Neural cell (in vitro differentiated cells): ENCODE results near the gene THAP2. TPM values are rescaled to one million over a fixed set of nuclear protein-coding genes. Genes with fewer than 3 reads are reported as not detected.

Experiments used
- H2AFZ ChIP-seq: fragments of 200-600, 300-800 bp; sonication (generic), shearing (Covaris generic); 2 replicates; pipeline ENCODE4 v1.6.0; 2014; ENCODE audit warnings: low read depth, mild to moderate bottlenecking, antibody characterized with exemption, low read length, moderate library complexity
- H3F3A ChIP-seq: fragments of 200-600 bp; shearing (Covaris generic); 2 replicates; pipeline ENCODE4 v1.6.1; 2016; ENCODE audit warnings: mild to moderate bottlenecking, moderate library complexity, mixed read lengths, antibody characterized with exemption, low read length; ENCODE audit not compliant: insufficient read depth, poor library complexity, severe bottlenecking
- H3K27ac ChIP-seq: fragments of 200-600, 300-800 bp; sonication (generic), shearing (Covaris generic); 2 replicates; pipeline ENCODE4 v1.5.1; 2014; ENCODE audit warnings: mild to moderate bottlenecking, low read length, moderate library complexity
- H3K27me3 ChIP-seq: fragments of 300-800, 200-600 bp; sonication (generic), shearing (Covaris generic); 2 replicates; pipeline ENCODE4 v1.6.0; 2014; ENCODE audit warnings: mild to moderate bottlenecking, low read depth, low read length, moderate library complexity; ENCODE audit not compliant: insufficient read depth
- H3K36me3 ChIP-seq: fragments of 300-800, 200-600 bp; sonication (generic), shearing (Covaris generic); 2 replicates; pipeline ENCODE4 v1.5.1; 2014; ENCODE audit warnings: mild to moderate bottlenecking, antibody characterized with exemption, low read length, moderate library complexity; ENCODE audit not compliant: insufficient read depth
- H3K4me2 ChIP-seq: fragments of 300-800, 200-600 bp; sonication (generic), shearing (Covaris generic); 2 replicates; pipeline ENCODE4 v1.6.0; 2014; ENCODE audit warnings: mild to moderate bottlenecking, low read length
- H3K4me3 ChIP-seq: fragments of 300-800, 200-600 bp; sonication (generic), shearing (Covaris generic); 2 replicates; pipeline ENCODE4 v1.5.1; 2014; ENCODE audit warnings: mild to moderate bottlenecking, low read length, moderate library complexity
- H3K79me2 ChIP-seq: fragments of 200-600 bp; shearing (Covaris generic); replicated peaks from 2 replicates; pipeline ENCODE4 v1.6.0; 2014; ENCODE audit warnings: mild to moderate bottlenecking, low read length, moderate library complexity; ENCODE audit not compliant: insufficient read depth
- H3K9ac ChIP-seq: fragments of 300-800, 200-600 bp; sonication (generic), shearing (Covaris generic); 2 replicates; pipeline ENCODE4 v1.6.1; 2016; ENCODE audit warnings: mild to moderate bottlenecking, low read length, mixed read lengths
- H3K9me2 ChIP-seq: fragments of 200-600 bp; shearing (Covaris generic); 2 replicates; pipeline ENCODE4 v1.6.1; 2016; ENCODE audit warnings: mild to moderate bottlenecking, low read length, mixed read lengths; ENCODE audit not compliant: insufficient read depth
- H3K9me3 ChIP-seq: fragments of 200-600, 300-800 bp; sonication (generic), shearing (Covaris generic); 2 replicates; pipeline ENCODE4 v1.6.1; 2016; ENCODE audit warnings: mild to moderate bottlenecking, mixed run types, low read length, moderate library complexity, mixed read lengths
- H4K20me1 ChIP-seq: fragments of 200-600 bp; shearing (Covaris generic); 2 replicates; pipeline ENCODE4 v1.6.1; 2016; ENCODE audit warnings: mild to moderate bottlenecking, mixed run types; ENCODE audit not compliant: insufficient read depth
- EP300 ChIP-seq: fragments of 450-650 bp; conservative IDR thresholded peaks from 2 replicates; pipeline ENCODE4 v1.6.1; 2014; ENCODE audit warnings: antibody characterized with exemption, mild to moderate bottlenecking, moderate library complexity; ENCODE audit not compliant: poor library complexity, severe bottlenecking
- EZH2 ChIP-seq: fragments of 200-600, 300-800 bp; shearing (Covaris generic), sonication (generic); IDR thresholded peaks from 2 replicates; pipeline ENCODE4 v1.6.1; 2014; ENCODE audit warnings: antibody characterized with exemption, low read length, borderline replicate concordance, mild to moderate bottlenecking; ENCODE audit not compliant: insufficient read depth, poor library complexity, severe bottlenecking
- MXI1 ChIP-seq: fragments of 450-650 bp; conservative IDR thresholded peaks from 2 replicates; pipeline ENCODE4 v1.6.1; 2014; ENCODE audit warnings: antibody characterized with exemption, mild to moderate bottlenecking; ENCODE audit not compliant: poor library complexity, severe bottlenecking
- POLR2AphosphoS5 ChIP-seq: IDR thresholded peaks from 2 replicates; pipeline ENCODE4 v1.6.1; 2012
- RAD21 ChIP-seq: fragments of 450-650 bp; conservative IDR thresholded peaks from 2 replicates; pipeline ENCODE4 v1.6.1; 2014; ENCODE audit warnings: antibody characterized with exemption, mild to moderate bottlenecking, moderate library complexity
- SMC3 ChIP-seq: fragments of 450-650 bp; conservative IDR thresholded peaks from 2 replicates; pipeline ENCODE4 v1.6.1; 2014; ENCODE audit warnings: antibody characterized with exemption, mild to moderate bottlenecking, moderate library complexity; ENCODE audit not compliant: poor library complexity
- TAF1 ChIP-seq: IDR thresholded peaks from 2 replicates; pipeline ENCODE4 v1.6.1; 2012; ENCODE audit warnings: low read depth
- polyA plus RNA-seq: library from polyadenylated mRNA; depleted of rRNA; stranded (reverse); fragments of >200 nt; gene quantifications from 2 replicates; pipeline ENCODE4 v1.2.3, GENCODE V29; 2014
- TF ChIP-seq, protein P1 (sequence below): IDR thresholded peaks from 2 replicates; pipeline ENCODE4 v1.6.1; 2012; ENCODE audit warnings: borderline replicate concordance
- TF ChIP-seq, protein P2 (sequence below): fragments of 450-650 bp; IDR thresholded peaks from 2 replicates; pipeline ENCODE4 v1.5.1; 2014; ENCODE audit warnings: antibody characterized with exemption, mild to moderate bottlenecking, moderate library complexity; ENCODE audit not compliant: poor library complexity, severe bottlenecking

Gene THAP2
- polyA plus RNA-seq, 1 donor from 2014 or later: 15.5 TPM

DNA sequence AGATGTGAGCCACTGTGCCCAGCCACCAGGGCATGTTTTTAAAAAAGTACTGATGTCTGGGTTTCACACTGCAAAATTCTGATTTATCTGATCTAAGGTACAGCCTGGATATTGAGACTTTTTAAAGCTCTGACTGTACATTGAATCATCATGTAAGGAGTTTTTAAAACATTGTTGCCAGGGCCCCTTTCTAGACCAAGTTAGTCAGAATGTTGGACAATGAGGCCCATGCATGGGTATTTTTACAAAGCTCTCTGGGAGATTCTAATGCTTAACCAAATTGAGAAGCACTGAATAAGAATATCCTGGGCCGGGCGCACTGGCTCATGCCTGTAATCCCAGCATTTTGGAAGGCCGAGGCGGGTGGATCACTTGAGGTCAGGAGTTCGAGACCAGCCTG is 38.5 kb downstream of the THAP2 start:
- Histone ChIP-seq H2AFZ (no peak overlapping the region), H3K27me3 (no peaks in the 10 kb centered on the region), H3K9me2 (no peaks in the 10 kb centered on the region), H3K9ac (no peak overlapping the region), H3K4me3 (no peak overlapping the region), H3K27ac (no peak overlapping the region), H3K4me2 (no peak overlapping the region), H3K36me3 (no peaks in the 10 kb centered on the region), H3K9me3 (no peaks in the 10 kb centered on the region), H3K79me2 (no peaks in the 10 kb centered on the region), H4K20me1 (no peaks in the 10 kb centered on the region), H3F3A (no peaks in the 10 kb centered on the region)
- TF ChIP-seq EZH2 (no peak), RAD21 (no peak), TAF1 (no peak), SMC3 (no peak), EP300 (no peak), MXI1 (no peak), POLR2AphosphoS5 (no peak)
- TF ChIP-seq, protein P1, sequence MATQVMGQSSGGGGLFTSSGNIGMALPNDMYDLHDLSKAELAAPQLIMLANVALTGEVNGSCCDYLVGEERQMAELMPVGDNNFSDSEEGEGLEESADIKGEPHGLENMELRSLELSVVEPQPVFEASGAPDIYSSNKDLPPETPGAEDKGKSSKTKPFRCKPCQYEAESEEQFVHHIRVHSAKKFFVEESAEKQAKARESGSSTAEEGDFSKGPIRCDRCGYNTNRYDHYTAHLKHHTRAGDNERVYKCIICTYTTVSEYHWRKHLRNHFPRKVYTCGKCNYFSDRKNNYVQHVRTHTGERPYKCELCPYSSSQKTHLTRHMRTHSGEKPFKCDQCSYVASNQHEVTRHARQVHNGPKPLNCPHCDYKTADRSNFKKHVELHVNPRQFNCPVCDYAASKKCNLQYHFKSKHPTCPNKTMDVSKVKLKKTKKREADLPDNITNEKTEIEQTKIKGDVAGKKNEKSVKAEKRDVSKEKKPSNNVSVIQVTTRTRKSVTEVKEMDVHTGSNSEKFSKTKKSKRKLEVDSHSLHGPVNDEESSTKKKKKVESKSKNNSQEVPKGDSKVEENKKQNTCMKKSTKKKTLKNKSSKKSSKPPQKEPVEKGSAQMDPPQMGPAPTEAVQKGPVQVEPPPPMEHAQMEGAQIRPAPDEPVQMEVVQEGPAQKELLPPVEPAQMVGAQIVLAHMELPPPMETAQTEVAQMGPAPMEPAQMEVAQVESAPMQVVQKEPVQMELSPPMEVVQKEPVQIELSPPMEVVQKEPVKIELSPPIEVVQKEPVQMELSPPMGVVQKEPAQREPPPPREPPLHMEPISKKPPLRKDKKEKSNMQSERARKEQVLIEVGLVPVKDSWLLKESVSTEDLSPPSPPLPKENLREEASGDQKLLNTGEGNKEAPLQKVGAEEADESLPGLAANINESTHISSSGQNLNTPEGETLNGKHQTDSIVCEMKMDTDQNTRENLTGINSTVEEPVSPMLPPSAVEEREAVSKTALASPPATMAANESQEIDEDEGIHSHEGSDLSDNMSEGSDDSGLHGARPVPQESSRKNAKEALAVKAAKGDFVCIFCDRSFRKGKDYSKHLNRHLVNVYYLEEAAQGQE: no peak
- TF ChIP-seq, protein P2, sequence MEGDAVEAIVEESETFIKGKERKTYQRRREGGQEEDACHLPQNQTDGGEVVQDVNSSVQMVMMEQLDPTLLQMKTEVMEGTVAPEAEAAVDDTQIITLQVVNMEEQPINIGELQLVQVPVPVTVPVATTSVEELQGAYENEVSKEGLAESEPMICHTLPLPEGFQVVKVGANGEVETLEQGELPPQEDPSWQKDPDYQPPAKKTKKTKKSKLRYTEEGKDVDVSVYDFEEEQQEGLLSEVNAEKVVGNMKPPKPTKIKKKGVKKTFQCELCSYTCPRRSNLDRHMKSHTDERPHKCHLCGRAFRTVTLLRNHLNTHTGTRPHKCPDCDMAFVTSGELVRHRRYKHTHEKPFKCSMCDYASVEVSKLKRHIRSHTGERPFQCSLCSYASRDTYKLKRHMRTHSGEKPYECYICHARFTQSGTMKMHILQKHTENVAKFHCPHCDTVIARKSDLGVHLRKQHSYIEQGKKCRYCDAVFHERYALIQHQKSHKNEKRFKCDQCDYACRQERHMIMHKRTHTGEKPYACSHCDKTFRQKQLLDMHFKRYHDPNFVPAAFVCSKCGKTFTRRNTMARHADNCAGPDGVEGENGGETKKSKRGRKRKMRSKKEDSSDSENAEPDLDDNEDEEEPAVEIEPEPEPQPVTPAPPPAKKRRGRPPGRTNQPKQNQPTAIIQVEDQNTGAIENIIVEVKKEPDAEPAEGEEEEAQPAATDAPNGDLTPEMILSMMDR: no peak

DNA sequence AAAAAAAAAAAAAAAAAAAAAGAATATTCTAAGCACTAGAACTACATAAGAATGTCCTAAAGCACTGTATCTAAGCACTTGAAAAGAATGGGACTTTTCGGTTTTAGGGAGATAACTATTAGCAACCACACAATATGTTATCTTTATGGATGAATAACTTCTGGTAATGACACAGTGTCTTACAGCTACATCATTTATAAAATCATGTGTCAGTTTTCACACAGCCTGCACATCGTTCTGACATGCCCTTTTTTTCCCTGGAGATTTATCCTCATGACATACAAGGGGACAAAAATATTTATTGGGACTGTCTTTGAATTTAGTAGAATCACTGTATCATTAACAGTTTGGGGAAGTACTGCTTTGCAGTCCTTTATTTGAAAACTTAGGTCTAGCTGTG is 39.1 kb downstream of the THAP2 start:
- H3K9me3 ChIP-seq: no peaks in the 10 kb centered on the region

More for the DNA sequence above, 39.1 kb downstream of the THAP2 start:
- Histone ChIP-seq H3K27ac (no peak overlapping the region), H3K9me2 (no peaks in the 10 kb centered on the region), H3K4me2 (no peak overlapping the region), H3K36me3 (no peaks in the 10 kb centered on the region), H3F3A (no peaks in the 10 kb centered on the region), H2AFZ (no peak overlapping the region), H3K27me3 (no peaks in the 10 kb centered on the region), H3K9ac (no peak overlapping the region), H3K79me2 (no peaks in the 10 kb centered on the region), H4K20me1 (no peaks in the 10 kb centered on the region), H3K4me3 (no peak overlapping the region)
- TF ChIP-seq EZH2 (no peak), SMC3 (no peak), POLR2AphosphoS5 (no peak), EP300 (no peak), MXI1 (no peak), RAD21 (no peak), TAF1 (no peak)
- TF ChIP-seq, protein P2: no peak
- TF ChIP-seq, protein P1: no peak
